WERI-Rb-1 (cell line): ENCODE results near the gene ATP5PD.
"Not testable (repeated sequence)": the region's sequence is repeated elsewhere in the genome, so short reads cannot be mapped to it uniquely, and the experiment has no call there.

Experiments
- DNase-seq: peaks from one replicate; pipeline ENCODE4 v3.0.0-alpha.2; 2020
- H3K27ac ChIP-seq: fragments of 250-450 bp; sonication (Bioruptor Pico); 2 replicates; pipeline ENCODE4 v1.5.1; 2020; ENCODE audit warnings: mild to moderate bottlenecking, moderate library complexity
- H3K27me3 ChIP-seq: fragments of 250-450 bp; sonication (Bioruptor Pico); 2 replicates; pipeline ENCODE4 v1.5.1; 2021; ENCODE audit warnings: mild to moderate bottlenecking, low read depth, moderate library complexity; ENCODE audit not compliant: insufficient read depth, severe bottlenecking
- H3K36me3 ChIP-seq: fragments of 250-450 bp; sonication (Bioruptor Pico); 2 replicates; pipeline ENCODE4 v1.5.1; 2020; ENCODE audit warnings: mild to moderate bottlenecking, moderate library complexity
- H3K4me3 ChIP-seq: 2 replicates; pipeline ENCODE4 v1.5.1; 2011; ENCODE audit warnings: low read depth, mild to moderate bottlenecking, control low read depth, low read length
- H3K9me3 ChIP-seq: fragments of 250-450 bp; sonication (Bioruptor Pico); 2 replicates; pipeline ENCODE4 v1.5.1; 2021; ENCODE audit warnings: mild to moderate bottlenecking, moderate library complexity; ENCODE audit not compliant: severe bottlenecking
- TF ChIP-seq, protein P1 (sequence below): IDR thresholded peaks from 2 replicates; pipeline ENCODE4 v1.5.1; 2011; ENCODE audit warnings: low read depth, mild to moderate bottlenecking, control low read depth, inconsistent platforms, low read length

ATP5PD gene

DNA sequence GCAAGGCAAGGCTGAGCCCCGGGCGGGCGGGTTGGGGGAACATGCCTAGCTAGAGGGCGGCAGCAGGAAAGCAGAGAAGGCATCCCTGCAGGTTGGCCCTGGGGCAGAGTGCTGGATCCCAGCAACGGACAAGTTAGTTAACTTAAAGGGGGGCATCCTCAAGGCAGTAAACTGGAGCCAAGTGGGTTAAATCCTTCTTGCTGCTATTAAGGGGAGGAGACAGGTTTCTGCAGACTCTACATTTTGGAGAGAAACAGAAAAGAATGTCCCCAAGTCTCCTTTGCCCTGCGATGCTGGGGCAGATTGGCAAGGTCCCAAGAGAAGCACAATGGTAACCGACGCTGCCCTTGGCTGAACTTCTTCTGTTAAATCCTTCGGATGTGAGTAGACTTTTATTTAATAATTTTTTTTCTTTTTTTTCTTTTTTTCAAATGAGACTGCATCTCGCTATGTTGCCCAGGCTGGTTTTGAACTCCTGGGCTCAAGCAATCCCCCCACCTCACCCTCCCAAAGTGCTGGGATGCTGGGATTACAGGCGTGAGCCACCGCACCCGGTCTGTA, 14.0 kb downstream of the ATP5PD start:
- TF ChIP-seq, protein P1, sequence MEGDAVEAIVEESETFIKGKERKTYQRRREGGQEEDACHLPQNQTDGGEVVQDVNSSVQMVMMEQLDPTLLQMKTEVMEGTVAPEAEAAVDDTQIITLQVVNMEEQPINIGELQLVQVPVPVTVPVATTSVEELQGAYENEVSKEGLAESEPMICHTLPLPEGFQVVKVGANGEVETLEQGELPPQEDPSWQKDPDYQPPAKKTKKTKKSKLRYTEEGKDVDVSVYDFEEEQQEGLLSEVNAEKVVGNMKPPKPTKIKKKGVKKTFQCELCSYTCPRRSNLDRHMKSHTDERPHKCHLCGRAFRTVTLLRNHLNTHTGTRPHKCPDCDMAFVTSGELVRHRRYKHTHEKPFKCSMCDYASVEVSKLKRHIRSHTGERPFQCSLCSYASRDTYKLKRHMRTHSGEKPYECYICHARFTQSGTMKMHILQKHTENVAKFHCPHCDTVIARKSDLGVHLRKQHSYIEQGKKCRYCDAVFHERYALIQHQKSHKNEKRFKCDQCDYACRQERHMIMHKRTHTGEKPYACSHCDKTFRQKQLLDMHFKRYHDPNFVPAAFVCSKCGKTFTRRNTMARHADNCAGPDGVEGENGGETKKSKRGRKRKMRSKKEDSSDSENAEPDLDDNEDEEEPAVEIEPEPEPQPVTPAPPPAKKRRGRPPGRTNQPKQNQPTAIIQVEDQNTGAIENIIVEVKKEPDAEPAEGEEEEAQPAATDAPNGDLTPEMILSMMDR: no peak
- Histone ChIP-seq H3K4me3 (peak overlapping the region; percentile 80), H3K27ac (peak overlapping the region; percentile 94)

DNA sequence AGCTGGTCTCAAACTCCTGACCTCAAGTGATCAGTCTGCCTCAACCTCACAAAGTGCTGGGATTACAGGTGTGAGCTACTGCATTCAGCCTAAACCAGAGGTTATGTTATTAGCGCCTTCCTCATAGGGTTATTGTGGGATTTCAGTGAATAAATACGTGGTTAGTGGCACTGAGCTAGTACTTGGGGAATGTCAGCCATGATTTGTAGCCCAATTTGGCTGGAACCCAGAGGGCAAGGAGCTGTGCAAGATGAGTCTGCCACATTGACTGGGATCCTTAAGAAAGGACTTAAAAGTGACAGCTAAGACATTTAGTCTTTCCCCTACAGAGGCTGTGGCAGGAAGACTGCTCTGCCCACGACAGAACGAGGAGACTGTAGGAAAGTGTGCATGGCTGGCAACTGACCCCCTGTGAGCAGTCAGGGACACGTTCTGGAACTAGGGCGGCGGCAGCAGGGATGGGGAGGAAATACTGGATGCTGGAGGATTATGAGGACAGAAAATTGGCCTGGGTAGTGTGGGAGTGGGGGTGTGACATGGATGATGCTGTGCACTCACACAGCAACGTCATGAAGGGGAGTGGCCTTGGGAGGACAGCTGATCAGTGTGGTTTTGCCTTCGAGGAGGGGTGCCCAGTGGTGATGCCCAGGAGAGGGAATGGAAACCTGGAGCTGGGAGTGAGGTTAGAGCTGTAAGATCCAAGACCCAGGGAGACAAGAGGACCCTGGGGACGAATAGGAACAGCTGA, 14.6 kb downstream of the ATP5PD start:
- TF ChIP-seq, protein P1: no peak
- Histone ChIP-seq H3K9me3 (peaks cover 7% of the 10 kb centered on the region), H3K36me3 (peaks cover 4% of the 10 kb centered on the region), H3K27me3 (no peaks in the 10 kb centered on the region), H3K27ac (no peak overlapping the region), H3K4me3 (peak overlapping the region; percentile 80)
- peak; percentile 84 for DNase-seq

More for the DNA sequence above, 14.0 kb downstream of the ATP5PD start:
- peak; percentile 48 for DNase-seq
- Histone ChIP-seq H3K36me3 (peaks cover 4% of the 10 kb centered on the region), H3K27me3 (no peaks in the 10 kb centered on the region), H3K9me3 (peaks cover 7% of the 10 kb centered on the region)

- Histone ChIP-seq H3K27ac (no peak overlapping the region), H3K9me3 (peaks cover 23% of the 10 kb centered on the region), H3K4me3 (no peak overlapping the region), H3K27me3 (no peaks in the 10 kb centered on the region), H3K36me3 (peaks cover 4% of the 10 kb centered on the region)
- no peak for DNase-seq
- TF ChIP-seq, protein P1: no peak
These were observed 16.6 kb downstream of the ATP5PD start for GRCh38 chr17:75030161-75030560.

DNA sequence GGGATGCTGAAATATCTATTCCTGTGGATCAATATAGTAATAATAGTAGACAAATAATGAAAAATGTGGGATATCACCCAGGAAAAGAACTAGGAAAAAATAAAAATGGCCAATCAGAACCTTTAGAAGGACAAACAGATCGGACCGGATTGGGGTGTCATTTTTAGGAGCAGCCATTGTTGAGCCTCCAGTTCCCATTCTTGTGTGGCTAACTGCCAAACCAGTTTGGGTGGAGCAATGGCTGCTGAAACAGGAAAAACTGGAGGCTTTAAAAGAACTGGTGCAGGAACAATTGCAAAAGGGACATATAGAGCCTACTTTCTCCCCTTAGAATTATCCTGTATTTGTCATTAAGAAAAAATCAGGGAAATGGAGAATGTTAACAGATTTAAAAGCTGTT, 20.1 kb downstream of the ATP5PD start:
- Histone ChIP-seq H3K36me3 (peaks cover 12% of the 10 kb centered on the region), H3K9me3 (peaks cover 26% of the 10 kb centered on the region)
- not testable (repeated sequence) for H3K4me3 ChIP-seq, H3K27ac ChIP-seq, H3K27me3 ChIP-seq, DNase-seq

DNA sequence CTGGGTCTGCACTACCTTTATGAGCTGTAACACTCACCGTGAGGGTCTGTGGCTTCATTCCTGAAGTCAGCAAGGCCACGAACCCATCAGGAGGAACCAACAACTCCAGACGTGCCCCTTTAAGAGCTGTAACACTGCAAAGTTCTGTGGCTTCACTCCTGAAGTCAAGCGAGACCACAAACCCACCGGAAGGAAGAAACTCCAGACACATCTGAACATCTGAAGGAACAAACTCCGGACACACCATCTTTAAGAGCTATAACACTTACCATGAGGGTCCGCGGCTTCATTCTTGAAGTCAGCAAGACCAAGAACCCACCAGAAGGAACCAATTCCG, 21.4 kb downstream of the ATP5PD start:
- not testable (repeated sequence) for DNase-seq, H3K27me3 ChIP-seq, H3K4me3 ChIP-seq, H3K27ac ChIP-seq
- Histone ChIP-seq H3K9me3 (peaks cover 25% of the 10 kb centered on the region), H3K36me3 (peaks cover 24% of the 10 kb centered on the region)

DNA sequence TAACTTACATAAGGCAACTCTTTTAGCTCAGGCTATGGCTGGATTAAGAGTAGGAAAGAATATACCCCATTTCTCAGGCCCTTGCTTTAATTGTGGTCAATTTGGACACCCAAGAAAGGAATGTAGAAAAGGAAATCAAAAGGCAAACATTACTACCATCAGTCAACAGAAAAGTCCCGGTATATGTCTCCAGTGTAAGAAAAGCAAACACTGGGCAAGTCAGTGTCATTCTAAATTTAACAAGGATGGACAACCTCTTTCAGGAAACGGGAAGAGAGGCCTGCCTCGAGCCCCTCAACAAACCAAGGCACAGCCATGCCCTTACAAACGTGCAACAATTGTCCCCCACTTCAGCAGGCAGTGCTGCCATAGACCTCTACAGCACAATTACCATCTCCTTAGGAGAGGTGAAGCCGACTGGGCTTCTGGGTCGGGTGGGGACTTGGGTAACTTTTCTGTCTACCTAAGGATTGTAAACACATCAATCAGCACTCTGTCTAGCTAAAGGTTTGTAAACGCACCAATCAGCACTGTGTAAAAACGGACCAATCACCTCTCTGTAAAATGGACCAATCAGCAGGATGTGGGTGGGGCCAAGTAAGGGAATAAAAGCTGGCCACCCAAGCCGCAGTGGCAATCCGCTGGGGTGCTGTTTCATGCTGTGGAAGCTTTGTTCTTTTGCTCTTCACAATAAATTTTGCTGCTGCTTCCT, 21.9 kb downstream of the ATP5PD start:
- no peak overlapping the region for H3K27ac ChIP-seq
- no peaks in the 10 kb centered on the region for H3K27me3 ChIP-seq
- DNase-seq: no peak
- H3K9me3 ChIP-seq: peaks cover 20% of the 10 kb centered on the region
- H3K4me3 ChIP-seq: no peak overlapping the region
- TF ChIP-seq, protein P1: no peak
- peaks cover 27% of the 10 kb centered on the region for H3K36me3 ChIP-seq
